Transverse colon (tissue), 3 donors: ENCODE data around the gene ITGBL1.

Experiments
- CTCF ChIP-seq, 5 experiments: fragments of 200-600 bp in 3 of 5; fragments of 450-650 bp in 2 of 5; sonication (generic) in 3 of 5; IDR thresholded peaks; 1 replicate in 2 of 5; 2 replicates in 3 of 5; pipeline ENCODE4 v1.5.1; 2016 to 2017; ENCODE audit warnings: antibody characterized with exemption in 5 of 5, inconsistent platforms in 3 of 5, mild to moderate bottlenecking in 2 of 5, moderate library complexity in 1 of 5
- POLR2A ChIP-seq: fragments of 450-650 bp; IDR thresholded peaks from one replicate; pipeline ENCODE4 v1.6.1; 2016; ENCODE audit warnings: antibody characterized with exemption, mild to moderate bottlenecking, moderate library complexity

GRCh38 chr13:101467415-101467814 is 14.9 kb downstream of the ITGBL1 start:
- TF ChIP-seq CTCF (IDR thresholded peaks at IDR 0.05) (no peak), POLR2A (no peak)
